RKO (cell line): ENCODE measurements around the gene DHX40.
"Not testable (repeated sequence)": the region's sequence is repeated elsewhere in the genome, so short reads cannot be mapped to it uniquely, and the experiment has no call there.

Experiments
- DNase-seq: peaks from one replicate; pipeline ENCODE4 v3.0.0-alpha.2; 2016; ENCODE audit warnings: low spot score

Gene DHX40

GRCh38 chr17:59565171-59565958 lies at the start of gene DHX40:
DHX40 (plus strand) TSS chr17:59565610; CDS start chr17:59565672, 62 bp downstream.
- DNase-seq, result peak; percentile 93

DNA sequence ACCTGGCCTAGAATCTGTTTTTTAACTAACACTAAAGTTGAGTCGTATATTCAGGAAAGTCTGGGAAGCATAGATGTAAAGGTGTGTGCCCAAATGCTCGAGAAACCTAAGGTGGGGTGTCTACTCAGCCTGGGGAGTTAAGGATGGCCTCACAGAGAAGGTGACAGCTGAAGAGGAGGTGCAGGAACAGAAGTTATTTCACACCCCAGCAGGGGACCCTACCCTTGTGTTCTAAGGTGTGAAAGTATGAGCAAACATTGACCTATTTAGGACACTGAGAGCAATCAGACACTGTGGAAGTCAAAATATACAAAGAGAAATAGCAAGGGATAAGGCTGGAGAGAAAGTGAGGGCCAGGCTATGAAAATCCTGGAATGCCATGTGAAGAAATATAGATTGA lies 49.0 kb upstream of the DHX40 start:
- DNase-seq, result no peak

DNA sequence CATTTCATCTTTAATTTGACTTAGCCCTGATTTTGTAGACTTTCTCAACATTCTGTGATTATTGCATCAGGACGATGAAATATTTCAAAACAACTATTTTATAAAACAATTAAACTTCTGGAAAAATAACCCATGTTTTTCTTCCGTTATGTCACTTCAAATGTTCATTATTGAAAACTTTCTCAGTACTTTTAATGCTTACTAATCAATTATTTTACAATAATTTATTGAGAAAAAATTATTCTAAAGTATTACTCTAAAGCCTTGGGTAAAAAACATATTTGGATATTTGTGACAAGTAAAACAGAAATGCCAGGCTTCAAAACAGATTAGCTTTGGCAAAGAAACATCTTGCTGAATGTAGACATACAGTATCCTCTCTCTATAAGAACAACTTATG lies 46.3 kb upstream of the DHX40 start:
- no peak for DNase-seq

DNA sequence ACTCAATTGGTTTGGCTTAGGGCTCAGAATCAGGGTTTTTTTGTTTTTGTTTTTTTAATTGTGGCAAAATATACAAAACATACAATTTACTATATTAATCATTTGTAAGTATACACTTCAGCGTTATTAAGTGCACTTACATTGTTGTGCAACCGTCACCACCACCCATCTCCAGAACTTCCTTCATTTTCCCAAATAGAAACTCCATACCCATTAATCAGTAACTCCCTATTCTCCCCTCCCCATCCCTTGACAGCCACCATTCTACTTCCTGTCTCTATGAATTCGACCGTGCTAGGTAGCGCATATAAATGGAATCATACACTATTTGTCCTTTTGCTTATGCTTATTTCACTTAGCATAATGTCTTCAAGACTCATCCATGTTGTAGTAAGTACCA lies 45.2 kb upstream of the DHX40 start:
- no peak for DNase-seq

GRCh38 chr17:59521465-59522126 lies 43.8 kb upstream of the DHX40 start:
- DNase-seq, result peak; percentile 65

- DNase-seq, result not testable (repeated sequence)
Observed at GRCh38 chr17:59524930-59525329, 40.5 kb upstream of the DHX40 start.

DNA sequence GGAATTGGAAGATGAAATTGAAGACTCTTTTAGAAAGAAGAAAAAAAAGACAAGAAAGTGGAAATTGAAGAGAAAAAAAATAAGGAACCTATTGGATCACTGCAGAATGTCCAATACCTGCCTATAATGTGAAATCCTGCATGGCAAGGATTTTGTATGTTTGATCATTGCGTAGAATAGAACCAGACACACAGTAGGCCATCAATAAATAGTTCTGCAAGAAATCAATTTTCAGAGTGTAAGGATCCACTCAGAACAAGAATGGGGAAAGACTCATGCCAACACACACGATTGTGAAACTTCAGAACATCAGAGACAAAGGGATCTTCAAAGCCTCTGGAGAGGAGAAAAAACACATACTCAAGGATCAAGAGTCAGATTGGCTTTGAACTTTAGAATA lies 39.7 kb upstream of the DHX40 start:
- no peak for DNase-seq

DNA sequence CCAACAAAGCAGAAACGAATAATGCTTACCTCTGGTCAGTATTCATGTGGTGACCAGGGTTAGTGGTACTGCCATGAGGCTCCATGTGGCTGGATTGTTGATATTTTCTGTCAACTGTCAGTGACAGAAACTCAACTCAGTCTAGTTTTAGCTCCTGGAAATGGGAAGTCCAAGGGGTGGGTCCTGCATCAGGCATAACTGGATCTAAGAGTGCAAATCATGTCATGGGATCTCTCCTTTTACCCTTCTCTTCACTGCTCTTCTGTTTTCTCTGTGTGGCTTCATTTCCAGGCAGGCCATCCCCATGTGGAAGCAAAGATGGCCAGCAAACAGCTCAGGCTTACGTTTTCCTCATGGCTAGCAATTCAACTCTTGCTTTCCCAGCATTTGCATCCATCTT lies 39.0 kb upstream of the DHX40 start:
- DNase-seq, result no peak

DNA sequence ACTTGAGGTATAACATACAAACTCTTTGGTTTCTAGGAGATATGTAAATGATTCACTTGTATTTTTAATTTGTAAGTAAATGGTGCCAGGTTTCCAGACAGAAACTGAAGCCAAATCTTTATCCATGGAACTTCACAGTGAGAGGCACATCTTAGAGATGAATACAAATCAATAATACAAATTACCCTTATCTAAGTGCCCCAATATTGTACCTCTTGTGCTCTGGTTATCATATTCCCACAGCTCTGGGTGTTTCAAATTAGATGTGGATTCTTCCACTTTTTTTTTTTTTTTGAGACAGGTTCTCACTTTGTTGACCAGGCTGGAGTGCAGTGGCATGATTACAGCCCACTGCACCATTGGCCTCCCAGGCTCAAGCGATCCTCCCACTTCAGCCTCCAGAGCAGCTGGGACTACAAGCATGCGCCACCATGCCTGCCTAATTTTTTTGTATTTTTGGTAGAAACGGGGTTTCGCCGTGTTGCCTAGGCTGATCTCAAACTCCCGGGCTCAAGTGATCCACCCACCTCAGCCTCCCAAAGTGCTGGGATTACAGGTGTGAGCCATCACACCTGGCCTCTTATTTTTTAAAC lies 38.0 kb upstream of the DHX40 start:
- no peak for DNase-seq

DNA sequence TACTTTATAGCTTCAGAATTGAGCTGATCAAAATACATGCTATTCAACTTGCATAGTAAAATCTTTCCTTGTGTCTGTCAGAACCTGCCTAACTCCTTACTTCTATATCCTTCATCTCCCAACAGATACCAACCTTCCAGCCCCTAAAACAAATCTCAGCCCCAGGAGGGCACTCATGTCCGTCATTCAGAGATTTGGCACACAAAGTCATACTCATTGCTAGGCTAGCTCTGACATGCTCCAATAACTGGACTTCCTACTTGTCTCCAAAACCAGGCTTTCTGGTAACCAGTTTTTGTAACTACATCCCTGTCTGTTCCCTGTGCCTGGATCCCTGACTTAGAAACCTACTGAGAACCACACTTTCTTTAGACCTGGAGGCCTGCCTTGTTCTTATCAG lies 37.5 kb upstream of the DHX40 start:
- DNase-seq, result no peak

- DNase-seq, result no peak
Observed at GRCh38 chr17:59530531-59530930, 34.9 kb upstream of the DHX40 start.

GRCh38 chr17:59533694-59534093 lies 31.7 kb upstream of the DHX40 start:
- no peak for DNase-seq

- peak; percentile 54 for DNase-seq
Observed at GRCh38 chr17:59534583-59534982, 30.8 kb upstream of the DHX40 start.

DNA sequence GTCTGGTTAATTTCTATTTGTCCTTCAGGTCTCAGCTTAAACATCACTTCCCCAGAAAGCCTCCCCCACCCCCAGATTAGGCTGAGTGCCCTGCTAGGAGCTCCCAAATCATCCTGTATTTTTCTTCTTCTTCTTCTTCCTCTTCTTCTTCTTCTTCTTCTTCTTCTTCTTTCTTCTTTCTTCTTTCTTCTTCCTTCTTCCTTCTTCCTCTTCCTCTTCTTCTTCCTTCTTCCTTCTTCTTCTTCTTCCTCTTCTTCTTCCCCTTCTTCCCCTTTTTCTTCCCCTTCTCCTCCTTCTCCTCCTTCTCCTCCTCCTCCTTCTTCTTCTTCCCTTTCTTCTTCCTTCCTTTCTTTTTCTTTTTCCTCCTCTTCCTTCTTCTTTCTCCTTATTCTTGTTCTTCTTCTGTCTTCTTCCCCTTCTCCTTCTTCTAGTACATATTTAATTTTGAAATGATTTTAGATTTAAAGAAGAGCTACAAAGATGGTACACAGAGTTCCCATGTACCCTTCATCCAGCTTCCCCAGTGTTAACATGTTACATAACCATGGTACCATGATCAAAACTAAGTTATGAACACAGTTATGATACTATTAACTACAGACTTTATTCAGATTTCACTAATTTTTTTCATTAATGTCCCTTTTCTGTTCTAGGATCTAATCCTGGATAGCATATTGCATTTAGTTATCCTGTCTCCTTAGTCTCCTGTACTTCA lies 27.1 kb upstream of the DHX40 start:
- no peak for DNase-seq

DNA sequence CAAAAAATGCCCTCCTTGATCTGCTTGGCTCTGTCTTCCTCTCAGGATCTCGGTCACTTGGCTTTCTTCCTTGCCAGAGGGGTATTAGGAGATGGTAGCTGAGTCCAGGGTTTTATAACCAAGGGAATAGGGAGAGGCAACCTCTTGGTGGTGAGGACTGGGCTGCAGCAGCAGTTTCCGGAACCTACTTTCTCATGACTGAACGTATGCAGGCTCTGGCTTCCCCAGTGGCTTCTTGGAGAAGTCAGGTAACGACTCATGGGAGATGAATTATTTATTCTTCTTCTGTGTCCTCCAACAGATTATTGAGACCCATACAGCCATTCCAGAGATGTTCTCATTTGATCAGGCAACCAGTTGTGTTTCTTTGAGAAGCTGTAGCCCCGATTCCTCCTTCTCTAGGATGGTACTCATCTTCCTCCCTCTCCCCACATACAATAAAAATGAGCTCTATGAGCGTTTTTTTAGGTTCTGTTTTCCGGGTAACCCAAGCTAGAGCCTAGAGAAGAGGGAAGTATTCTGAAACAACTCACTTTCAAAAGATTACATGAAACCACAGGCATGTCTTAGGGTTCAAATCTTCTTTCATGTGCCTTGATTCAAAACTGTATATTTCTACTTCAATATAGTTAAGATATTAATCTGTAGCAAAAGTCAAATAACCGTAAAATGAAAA lies 22.3 kb upstream of the DHX40 start:
- DNase-seq, result no peak

- no peak for DNase-seq
Observed at GRCh38 chr17:59545942-59546341, 19.5 kb upstream of the DHX40 start.

DNA sequence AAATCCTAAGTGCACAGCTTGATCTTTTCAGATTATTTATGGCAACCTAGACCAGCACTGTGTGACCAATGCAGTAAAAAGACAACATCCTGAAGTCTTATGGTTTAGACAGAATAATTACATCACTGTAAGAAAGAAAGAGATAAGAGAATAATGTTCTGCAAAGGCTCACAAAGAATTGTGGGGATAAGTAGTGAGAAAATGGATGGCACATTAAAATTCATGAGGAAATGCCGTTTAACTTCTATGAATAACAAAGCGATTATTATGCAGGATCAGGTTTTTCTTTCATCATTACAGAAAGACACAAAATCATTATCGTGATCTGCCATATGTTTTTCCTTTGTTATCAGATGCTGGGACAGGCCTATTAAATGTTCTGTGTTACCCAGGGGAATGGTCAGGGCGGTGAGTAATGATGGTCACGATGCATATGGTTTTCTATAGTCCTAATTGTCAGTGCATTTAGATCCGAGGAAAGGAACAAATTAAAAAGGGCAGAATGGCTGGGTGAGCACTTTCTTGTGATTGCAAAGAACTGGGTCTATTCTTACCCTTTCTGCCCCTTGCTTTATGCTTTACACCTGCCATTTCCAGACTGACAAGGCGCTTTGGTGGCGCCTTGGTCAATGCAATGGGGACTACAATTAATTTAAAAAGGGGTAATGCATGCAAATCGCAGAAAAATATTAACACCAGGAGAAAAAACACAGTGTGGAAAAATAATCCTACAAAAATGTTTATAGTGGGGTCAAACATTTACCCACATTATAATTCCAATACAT lies 18.1 kb upstream of the DHX40 start:
- DNase-seq, result no peak

GRCh38 chr17:59548985-59549384 lies 16.4 kb upstream of the DHX40 start:
- DNase-seq, result not testable (repeated sequence)

GRCh38 chr17:59550703-59551102 lies 14.7 kb upstream of the DHX40 start:
- no peak for DNase-seq

DNA sequence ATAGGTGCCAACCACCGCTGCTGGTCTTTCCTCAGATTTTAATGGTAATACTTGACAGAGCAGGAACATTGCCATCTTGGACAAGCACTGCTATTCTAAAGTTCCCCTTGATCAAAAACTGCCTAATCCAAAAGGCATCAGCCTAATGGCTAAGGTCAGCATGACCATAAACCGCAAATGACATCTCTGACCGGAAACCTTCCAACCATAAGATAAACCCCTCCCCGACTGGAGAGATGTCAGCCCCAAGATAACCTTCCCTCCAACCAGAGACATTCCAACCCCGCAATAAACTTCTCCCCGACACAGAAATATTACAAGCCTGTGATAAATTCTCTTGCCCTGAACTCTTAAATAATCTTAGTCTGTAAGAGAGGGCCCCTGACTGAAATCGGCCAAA lies 7.4 kb upstream of the DHX40 start:
- DNase-seq, result no peak

DNA sequence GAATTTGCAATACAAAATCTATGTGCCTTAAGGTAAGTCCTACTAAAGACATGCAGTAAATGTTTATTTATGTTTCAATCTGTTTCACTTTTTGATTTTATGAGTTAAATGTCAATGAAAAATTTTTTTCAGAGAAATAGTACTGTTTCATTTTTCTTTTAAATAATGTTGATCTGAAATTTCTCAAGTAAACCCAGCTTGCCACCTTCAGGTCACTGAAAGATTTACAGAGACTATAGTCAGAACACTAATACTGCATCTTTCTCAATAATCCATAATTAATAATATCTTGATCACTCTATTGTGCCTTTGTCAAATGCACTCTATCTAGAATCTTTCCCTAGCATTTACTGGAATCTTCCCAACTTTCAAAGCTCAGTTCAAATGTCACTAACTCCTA lies 6.5 kb upstream of the DHX40 start:
- peak; percentile 18 for DNase-seq
